HUES48 (cell line): Measurements from ENCODE around the gene ARL2.

Source experiments
- H3K27ac ChIP-seq: one replicate; pipeline ENCODE4 v1.7.0; 2013; ENCODE audit warnings: low read depth, low read length, inconsistent platforms
- H3K27me3 ChIP-seq: 2 replicates; pipeline ENCODE4 v1.6.1; 2013; ENCODE audit warnings: mild to moderate bottlenecking, low read length; ENCODE audit not compliant: control insufficient read depth, insufficient read depth
- H3K36me3 ChIP-seq: 2 replicates; pipeline ENCODE4 v1.6.1; 2013; ENCODE audit warnings: low read length; ENCODE audit not compliant: control insufficient read depth, insufficient read depth
- H3K4me1 ChIP-seq: 2 replicates; pipeline ENCODE4 v1.6.1; 2013; ENCODE audit warnings: mild to moderate bottlenecking, low read length; ENCODE audit not compliant: control insufficient read depth, insufficient read depth
- H3K4me3 ChIP-seq: 2 replicates; pipeline ENCODE4 v1.5.1; 2013; ENCODE audit warnings: mild to moderate bottlenecking, low read depth, low read length
- H3K9ac ChIP-seq: 2 replicates; pipeline ENCODE4 v1.6.1; 2013; ENCODE audit warnings: mild to moderate bottlenecking, low read depth, low read length, moderate library complexity
- H3K9me3 ChIP-seq: 2 replicates; pipeline ENCODE4 v1.6.1; 2013; ENCODE audit warnings: low read length; ENCODE audit not compliant: control insufficient read depth, insufficient read depth

ARL2 gene

GRCh38 chr11:65047581-65048422 is 33.8 kb downstream of the ARL2 start:
- H3K4me3 ChIP-seq: no peak overlapping the region
- no peak overlapping the region for H3K9ac ChIP-seq
- H3K27ac ChIP-seq: no peak overlapping the region
- H3K27me3 ChIP-seq: no peaks in the 10 kb centered on the region
- no peaks in the 10 kb centered on the region for H3K9me3 ChIP-seq
- peaks cover 25% of the 10 kb centered on the region for H3K36me3 ChIP-seq
- no peaks in the 10 kb centered on the region; the same call in 1 of the 2 replicates for H3K4me1 ChIP-seq

- Histone ChIP-seq H3K27me3 (no peaks in the 10 kb centered on the region), H3K36me3 (no peaks in the 10 kb centered on the region), H3K4me3 (no peak overlapping the region), H3K27ac (no peak overlapping the region), H3K4me1 (no peaks in the 10 kb centered on the region; the same call in 1 of the 2 replicates), H3K9me3 (no peaks in the 10 kb centered on the region), H3K9ac (no peak overlapping the region)
Measured at GRCh38 chr11:65051398-65051858, 37.5 kb downstream of the ARL2 start.

GRCh38 chr11:65053827-65054508 is 40.0 kb downstream of the ARL2 start:
- H3K9me3 ChIP-seq: no peaks in the 10 kb centered on the region
- H3K4me3 ChIP-seq: no peak overlapping the region
- H3K27me3 ChIP-seq: no peaks in the 10 kb centered on the region
- no peaks in the 10 kb centered on the region for H3K4me1 ChIP-seq
- no peaks in the 10 kb centered on the region for H3K36me3 ChIP-seq
- H3K27ac ChIP-seq: no peak overlapping the region
- H3K9ac ChIP-seq: no peak overlapping the region

GRCh38 chr11:65055538-65055937 is 41.6 kb downstream of the ARL2 start:
- no peak overlapping the region for H3K27ac ChIP-seq
- H3K27me3 ChIP-seq: no peaks in the 10 kb centered on the region
- no peaks in the 10 kb centered on the region for H3K9me3 ChIP-seq
- no peak overlapping the region for H3K4me3 ChIP-seq
- H3K4me1 ChIP-seq: no peaks in the 10 kb centered on the region
- H3K9ac ChIP-seq: no peak overlapping the region
- no peaks in the 10 kb centered on the region for H3K36me3 ChIP-seq

GRCh38 chr11:65056999-65057398 is 43.0 kb downstream of the ARL2 start:
- Histone ChIP-seq H3K9ac (no peak overlapping the region), H3K4me1 (no peaks in the 10 kb centered on the region), H3K9me3 (no peaks in the 10 kb centered on the region), H3K4me3 (no peak overlapping the region), H3K27me3 (no peaks in the 10 kb centered on the region), H3K36me3 (no peaks in the 10 kb centered on the region), H3K27ac (no peak overlapping the region)

GRCh38 chr11:65057526-65057925 is 43.6 kb downstream of the ARL2 start:
- no peak overlapping the region for H3K4me3 ChIP-seq
- no peaks in the 10 kb centered on the region for H3K9me3 ChIP-seq
- H3K36me3 ChIP-seq: no peaks in the 10 kb centered on the region
- no peaks in the 10 kb centered on the region for H3K27me3 ChIP-seq
- H3K9ac ChIP-seq: no peak overlapping the region
- no peak overlapping the region for H3K27ac ChIP-seq
- no peaks in the 10 kb centered on the region for H3K4me1 ChIP-seq

- no peak overlapping the region for H3K27ac ChIP-seq
- no peaks in the 10 kb centered on the region for H3K4me1 ChIP-seq
Measured at GRCh38 chr11:65058012-65058411, 44.1 kb downstream of the ARL2 start.

GRCh38 chr11:65058419-65059054 is 44.6 kb downstream of the ARL2 start, which contains the start of gene NAALADL1:
Gene NAALADL1, minus strand, starts transcription at chr11:65058553. Its CDS starts 32 bp downstream, at chr11:65058521.
- Histone ChIP-seq H3K4me1 (no peaks in the 10 kb centered on the region), H3K4me3 (no peak within 1 kb of the TSS), H3K27ac (no peak within 1 kb of the TSS), H3K36me3 (no peaks in the 10 kb centered on the region), H3K9me3 (no peaks in the 10 kb centered on the region), H3K27me3 (no peaks in the 10 kb centered on the region), H3K9ac (no peak within 1 kb of the TSS)

More at GRCh38 chr11:65058012-65058411, 44.1 kb downstream of the ARL2 start:
- no peak overlapping the region for H3K9ac ChIP-seq
- no peaks in the 10 kb centered on the region for H3K36me3 ChIP-seq
- no peaks in the 10 kb centered on the region for H3K27me3 ChIP-seq
- no peak overlapping the region for H3K4me3 ChIP-seq
- H3K9me3 ChIP-seq: no peaks in the 10 kb centered on the region

GRCh38 chr11:65059523-65059922 is 45.6 kb downstream of the ARL2 start:
- H3K27me3 ChIP-seq: no peaks in the 10 kb centered on the region
- no peak overlapping the region for H3K9ac ChIP-seq
- no peaks in the 10 kb centered on the region for H3K36me3 ChIP-seq
- no peaks in the 10 kb centered on the region for H3K9me3 ChIP-seq
- H3K27ac ChIP-seq: no peak overlapping the region
- no peak overlapping the region for H3K4me3 ChIP-seq
- no peaks in the 10 kb centered on the region for H3K4me1 ChIP-seq

- Histone ChIP-seq H3K27ac (no peak overlapping the region), H3K9ac (no peak overlapping the region), H3K27me3 (no peaks in the 10 kb centered on the region), H3K9me3 (no peaks in the 10 kb centered on the region), H3K4me1 (no peaks in the 10 kb centered on the region), H3K4me3 (no peak overlapping the region), H3K36me3 (no peaks in the 10 kb centered on the region)
Measured at GRCh38 chr11:65059959-65060824, 46.2 kb downstream of the ARL2 start.
